Smooth muscle cell (in vitro differentiated cells): ENCODE results near the gene DUSP23. TPM values are rescaled to one million over a fixed set of nuclear protein-coding genes. Genes with fewer than 3 reads are reported as not detected.

Experiments used
- DNase-seq: peaks from one replicate; lab custom pipeline; 2025; ENCODE audit not compliant: unreplicated experiment; lab: John Stamatoyannopoulos, UW
- H2AFZ ChIP-seq: fragments of 200-600 bp; sonication (generic); 2 replicates; pipeline ENCODE4 v1.6.0; 2016; ENCODE audit warnings: antibody characterized with exemption, low read depth, mild to moderate bottlenecking
- H3F3A ChIP-seq: fragments of 200-600 bp; sonication (generic); 2 replicates; pipeline ENCODE4 v1.6.0; 2017; ENCODE audit warnings: antibody characterized with exemption, low read depth
- H3K27ac ChIP-seq: fragments of 200-600 bp; sonication (generic); 2 replicates; pipeline ENCODE4 v1.5.1; 2016; ENCODE audit warnings: low read depth, mild to moderate bottlenecking
- H3K27me3 ChIP-seq: fragments of 200-600 bp; sonication (generic); 2 replicates; pipeline ENCODE4 v1.6.1; 2016; ENCODE audit warnings: low read depth, mild to moderate bottlenecking
- H3K36me3 ChIP-seq: fragments of 200-600 bp; sonication (generic); 2 replicates; pipeline ENCODE4 v1.5.1; 2016; ENCODE audit warnings: low read depth
- H3K4me1 ChIP-seq: fragments of 200-600 bp; sonication (generic); 2 replicates; pipeline ENCODE4 v1.5.1; 2016; ENCODE audit warnings: low read depth
- H3K4me2 ChIP-seq: fragments of 200-600 bp; sonication (generic); 2 replicates; pipeline ENCODE4 v1.6.0; 2016; ENCODE audit warnings: mild to moderate bottlenecking
- H3K4me3 ChIP-seq: fragments of 200-600 bp; sonication (generic); 2 replicates; pipeline ENCODE4 v1.5.1; 2016; ENCODE audit warnings: mild to moderate bottlenecking
- H3K79me2 ChIP-seq: fragments of 200-600 bp; sonication (generic); 2 replicates; pipeline ENCODE4 v1.6.0; 2016; ENCODE audit warnings: low read depth, mild to moderate bottlenecking
- H3K9ac ChIP-seq: fragments of 200-600 bp; sonication (generic); 2 replicates; pipeline ENCODE4 v1.6.0; 2016; ENCODE audit warnings: low read depth
- H3K9me3 ChIP-seq: fragments of 200-600 bp; sonication (generic); replicated peaks from 2 replicates; pipeline ENCODE4 v1.5.1; 2016; ENCODE audit warnings: low read depth
- H4K20me1 ChIP-seq: fragments of 200-600 bp; sonication (generic); 2 replicates; pipeline ENCODE4 v1.6.0; 2016; ENCODE audit warnings: low read depth
- WGBS: methylation state at CpG from one replicate; pipeline ENCODE4 v1.1.7; 2016; ENCODE audit warnings: low lambda C conversion rate; 5-methylcytosine and 5-hydroxymethylcytosine counted together
- polyA plus RNA-seq: library from polyadenylated mRNA; unstranded; fragments of >200 nt; fragmentation: Nextera tagmentation; extraction: Ambion mirVana; gene quantifications from 2 replicates; pipeline ENCODE4 v1.2.1, GENCODE V29; 2016
- total RNA-seq: library from RNA; depleted of rRNA; stranded (reverse); fragments of >200 nt; gene quantifications from 2 replicates; pipeline ENCODE4 v1.2.3, GENCODE V29; 2014
- TF ChIP-seq, protein P1 (sequence below): fragments of 200-600 bp; sonication (generic); IDR thresholded peaks from 2 replicates; pipeline ENCODE4 v1.5.1; 2017; ENCODE audit warnings: borderline replicate concordance, mild to moderate bottlenecking, antibody characterized with exemption; ENCODE audit not compliant: insufficient read depth, poor library complexity, severe bottlenecking

The DUSP23 gene
- total and polyA plus RNA-seq, 2 experiments from 2014 or later, result 32.9 to 41.4 TPM

DNA sequence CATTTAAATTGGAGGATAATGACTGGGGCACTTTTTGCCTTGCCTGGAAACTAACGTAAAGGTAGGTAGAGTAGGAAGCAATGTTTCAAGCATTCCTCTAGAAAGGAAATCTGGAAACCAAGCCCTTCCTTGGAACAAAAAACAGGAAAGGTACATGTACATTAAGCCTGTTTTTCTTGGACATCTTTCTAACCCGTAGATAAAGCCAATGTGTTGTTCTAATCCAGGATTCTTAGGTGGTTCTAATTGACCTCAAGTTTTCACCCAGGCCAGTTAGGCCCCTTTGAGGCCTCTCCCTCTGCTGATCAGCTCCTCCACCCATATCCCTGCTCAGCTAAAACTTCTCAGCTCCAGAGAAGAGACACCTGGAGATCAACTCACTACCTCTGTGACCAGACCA, 6.3 kb upstream of the DUSP23 start:
- H3K27me3 ChIP-seq, result peaks cover 20% of the 10 kb centered on the region
- H3K9me3 ChIP-seq, result no peaks in the 10 kb centered on the region
- no peak overlapping the region for H2AFZ ChIP-seq
- no peak for DNase-seq
- H3K4me2 ChIP-seq, result no peak overlapping the region
- H3K4me1 ChIP-seq, result no peaks in the 10 kb centered on the region
- no peaks in the 10 kb centered on the region for H4K20me1 ChIP-seq
- TF ChIP-seq, protein P1, sequence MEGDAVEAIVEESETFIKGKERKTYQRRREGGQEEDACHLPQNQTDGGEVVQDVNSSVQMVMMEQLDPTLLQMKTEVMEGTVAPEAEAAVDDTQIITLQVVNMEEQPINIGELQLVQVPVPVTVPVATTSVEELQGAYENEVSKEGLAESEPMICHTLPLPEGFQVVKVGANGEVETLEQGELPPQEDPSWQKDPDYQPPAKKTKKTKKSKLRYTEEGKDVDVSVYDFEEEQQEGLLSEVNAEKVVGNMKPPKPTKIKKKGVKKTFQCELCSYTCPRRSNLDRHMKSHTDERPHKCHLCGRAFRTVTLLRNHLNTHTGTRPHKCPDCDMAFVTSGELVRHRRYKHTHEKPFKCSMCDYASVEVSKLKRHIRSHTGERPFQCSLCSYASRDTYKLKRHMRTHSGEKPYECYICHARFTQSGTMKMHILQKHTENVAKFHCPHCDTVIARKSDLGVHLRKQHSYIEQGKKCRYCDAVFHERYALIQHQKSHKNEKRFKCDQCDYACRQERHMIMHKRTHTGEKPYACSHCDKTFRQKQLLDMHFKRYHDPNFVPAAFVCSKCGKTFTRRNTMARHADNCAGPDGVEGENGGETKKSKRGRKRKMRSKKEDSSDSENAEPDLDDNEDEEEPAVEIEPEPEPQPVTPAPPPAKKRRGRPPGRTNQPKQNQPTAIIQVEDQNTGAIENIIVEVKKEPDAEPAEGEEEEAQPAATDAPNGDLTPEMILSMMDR, result no peak
- H3F3A ChIP-seq, result no peaks in the 10 kb centered on the region
- 89% methylated on average over 2 of the region's 2 CpGs for WGBS
- no peak overlapping the region for H3K9ac ChIP-seq
- H3K79me2 ChIP-seq, result no peaks in the 10 kb centered on the region
- H3K27ac ChIP-seq, result no peak overlapping the region
- no peak overlapping the region for H3K4me3 ChIP-seq
- no peaks in the 10 kb centered on the region for H3K36me3 ChIP-seq

DNA sequence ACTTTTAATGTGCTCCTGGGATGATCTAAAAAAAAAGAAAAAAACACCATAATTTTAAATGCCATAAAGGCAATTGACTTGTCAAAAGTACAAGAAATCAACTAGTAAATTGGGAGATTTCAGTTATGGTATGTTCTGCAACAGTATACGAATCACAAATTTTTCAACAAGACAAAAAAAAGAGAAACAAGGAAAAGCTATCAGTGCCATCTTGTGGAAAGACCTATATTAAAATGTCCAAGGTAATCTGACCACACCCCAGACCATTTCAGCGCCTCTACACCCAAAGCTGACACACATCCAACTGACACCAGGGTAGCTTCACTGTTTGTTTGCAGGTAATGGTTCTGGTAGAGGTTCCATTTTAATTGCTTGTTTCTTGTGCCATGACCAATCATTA, 5.0 kb upstream of the DUSP23 start:
- no peak overlapping the region for H3K9ac ChIP-seq
- TF ChIP-seq, protein P1, result no peak
- no peaks in the 10 kb centered on the region for H3K79me2 ChIP-seq
- H4K20me1 ChIP-seq, result no peaks in the 10 kb centered on the region
- no peaks in the 10 kb centered on the region for H3F3A ChIP-seq
- H3K4me2 ChIP-seq, result no peak overlapping the region
- no peaks in the 10 kb centered on the region for H3K36me3 ChIP-seq
- H3K9me3 ChIP-seq, result no peaks in the 10 kb centered on the region
- H3K4me3 ChIP-seq, result no peak overlapping the region
- DNase-seq, result no peak
- no peak overlapping the region for H2AFZ ChIP-seq
- no peaks in the 10 kb centered on the region for H3K4me1 ChIP-seq
- WGBS, result 90% methylated on average over 2 of the region's 2 CpGs
- H3K27ac ChIP-seq, result no peak overlapping the region
- peaks cover 20% of the 10 kb centered on the region for H3K27me3 ChIP-seq

DNA sequence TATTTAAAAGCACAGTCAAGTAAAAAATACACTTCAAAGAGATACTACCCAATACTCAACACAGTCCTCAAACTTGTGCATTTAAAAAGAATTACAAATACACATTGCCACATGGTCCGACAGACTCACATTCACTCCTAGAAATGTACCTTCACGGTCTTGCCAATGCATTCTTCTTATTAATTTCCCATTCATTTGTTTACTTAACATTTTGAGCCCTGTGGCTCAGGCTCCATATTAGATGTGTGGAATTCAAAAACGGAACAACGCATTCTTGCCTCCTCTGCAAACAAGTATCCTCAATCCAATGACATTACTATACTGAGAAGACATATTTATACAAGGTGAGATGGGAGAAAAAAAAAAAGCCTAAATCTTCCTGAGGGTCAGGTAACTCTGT, 2.5 kb upstream of the DUSP23 start:
- TF ChIP-seq, protein P1, result no peak
- no peak overlapping the region for H2AFZ ChIP-seq
- WGBS, result 96% methylated on average over 4 of the region's 4 CpGs

DNA sequence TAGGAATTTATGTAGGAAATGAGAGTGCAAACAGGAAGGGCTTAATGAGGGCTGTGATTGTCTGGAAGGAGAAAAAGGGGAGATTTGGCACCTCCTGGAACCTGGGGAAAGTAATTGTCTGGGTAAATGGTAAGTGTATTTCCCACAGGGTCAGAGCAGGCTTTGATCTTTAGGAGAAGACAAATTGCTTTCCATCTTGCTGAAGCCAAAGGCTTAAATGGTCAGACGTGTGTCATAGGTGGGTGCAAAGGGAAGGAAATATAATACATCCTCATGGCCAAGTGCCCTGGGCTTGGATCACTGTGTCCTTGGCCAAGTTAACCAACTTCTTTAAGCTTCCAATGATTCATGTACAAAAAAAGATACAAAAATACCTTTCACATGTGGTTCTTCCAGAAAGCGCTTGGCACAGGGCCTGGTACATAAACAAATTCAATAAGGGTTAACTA, 1.3 kb upstream of the DUSP23 start:
- Histone ChIP-seq H2AFZ (no peak overlapping the region), H3K9ac (no peak overlapping the region), H4K20me1 (no peaks in the 10 kb centered on the region), H3K36me3 (no peaks in the 10 kb centered on the region), H3K4me3 (no peak overlapping the region), H3K4me1 (no peaks in the 10 kb centered on the region), H3K27me3 (no peaks in the 10 kb centered on the region), H3K9me3 (no peaks in the 10 kb centered on the region), H3K4me2 (no peak overlapping the region), H3K27ac (no peak overlapping the region), H3F3A (no peaks in the 10 kb centered on the region), H3K79me2 (no peaks in the 10 kb centered on the region)
- DNase-seq, result no peak
- TF ChIP-seq, protein P1, result no peak
- WGBS, result 75% methylated on average over 2 of the region's 2 CpGs

More for the DNA sequence above, 2.5 kb upstream of the DUSP23 start:
- no peak for DNase-seq
- H3K4me2 ChIP-seq, result no peak overlapping the region
- no peak overlapping the region for H3K9ac ChIP-seq
- H3F3A ChIP-seq, result no peaks in the 10 kb centered on the region
- H3K27me3 ChIP-seq, result peaks cover 3% of the 10 kb centered on the region
- no peaks in the 10 kb centered on the region for H3K79me2 ChIP-seq
- H3K4me3 ChIP-seq, result no peak overlapping the region
- no peak overlapping the region for H3K27ac ChIP-seq
- H4K20me1 ChIP-seq, result no peaks in the 10 kb centered on the region
- H3K36me3 ChIP-seq, result no peaks in the 10 kb centered on the region
- H3K4me1 ChIP-seq, result no peaks in the 10 kb centered on the region
- no peaks in the 10 kb centered on the region for H3K9me3 ChIP-seq
